IPS-15b (cell line): ENCODE data around the gene SYF2.
"Not testable (repeated sequence)": the region's sequence is repeated elsewhere in the genome, so short reads cannot be mapped to it uniquely, and the experiment has no call there.

ENCODE experiments used
- H3K27me3 ChIP-seq: one replicate; pipeline ENCODE4 v1.6.1; 2013; ENCODE audit warnings: low read length; ENCODE audit not compliant: control insufficient read depth, insufficient read depth
- H3K36me3 ChIP-seq: one replicate; pipeline ENCODE4 v1.6.1; 2013; ENCODE audit warnings: low read length; ENCODE audit not compliant: control insufficient read depth, insufficient read depth
- H3K4me1 ChIP-seq: one replicate; pipeline ENCODE4 v1.6.1; 2013; ENCODE audit warnings: mild to moderate bottlenecking, low read length; ENCODE audit not compliant: control insufficient read depth, insufficient read depth
- H3K4me3 ChIP-seq: one replicate; pipeline ENCODE4 v1.5.1; 2013; ENCODE audit warnings: low read depth, low read length
- H3K9ac ChIP-seq: one replicate; pipeline ENCODE4 v1.6.1; 2013; ENCODE audit warnings: low read depth, mild to moderate bottlenecking, low read length
- H3K9me3 ChIP-seq: one replicate; pipeline ENCODE4 v1.6.1; 2013; ENCODE audit warnings: mild to moderate bottlenecking, low read length; ENCODE audit not compliant: control insufficient read depth, insufficient read depth

Gene SYF2

GRCh38 chr1:25198663-25199252 lies 33.5 kb downstream of the SYF2 start:
- Histone ChIP-seq H3K4me3 (no peak overlapping the region), H3K27me3 (no peaks in the 10 kb centered on the region), H3K4me1 (no peaks in the 10 kb centered on the region), H3K9me3 (no peaks in the 10 kb centered on the region), H3K9ac (no peak overlapping the region), H3K36me3 (no peaks in the 10 kb centered on the region)

GRCh38 chr1:25197982-25198662 lies 34.2 kb downstream of the SYF2 start:
- H3K9ac ChIP-seq = no peak overlapping the region

GRCh38 chr1:25197235-25197975 lies 34.9 kb downstream of the SYF2 start:
- peaks cover 3% of the 10 kb centered on the region for H3K4me1 ChIP-seq
- H3K36me3 ChIP-seq = no peaks in the 10 kb centered on the region
- H3K9ac ChIP-seq = no peak overlapping the region
- no peaks in the 10 kb centered on the region for H3K9me3 ChIP-seq
- no peaks in the 10 kb centered on the region for H3K27me3 ChIP-seq
- H3K4me3 ChIP-seq = no peak overlapping the region

More at GRCh38 chr1:25197982-25198662, 34.2 kb downstream of the SYF2 start:
- Histone ChIP-seq H3K4me3 (no peak overlapping the region), H3K27me3 (no peaks in the 10 kb centered on the region), H3K9me3 (no peaks in the 10 kb centered on the region), H3K36me3 (no peaks in the 10 kb centered on the region), H3K4me1 (peaks cover 3% of the 10 kb centered on the region)

- H3K4me3 ChIP-seq = no peak overlapping the region
- H3K36me3 ChIP-seq = no peaks in the 10 kb centered on the region
- H3K9me3 ChIP-seq = no peaks in the 10 kb centered on the region
- H3K4me1 ChIP-seq = peaks cover 3% of the 10 kb centered on the region
- no peaks in the 10 kb centered on the region for H3K27me3 ChIP-seq
- no peak overlapping the region for H3K9ac ChIP-seq
These were observed 35.5 kb downstream of the SYF2 start for GRCh38 chr1:25196830-25197229.

GRCh38 chr1:25195835-25196234 lies 36.5 kb downstream of the SYF2 start:
- H3K4me1 ChIP-seq = peaks cover 3% of the 10 kb centered on the region
- H3K9ac ChIP-seq = no peak overlapping the region
- no peak overlapping the region for H3K4me3 ChIP-seq
- no peaks in the 10 kb centered on the region for H3K36me3 ChIP-seq
- no peaks in the 10 kb centered on the region for H3K9me3 ChIP-seq
- no peaks in the 10 kb centered on the region for H3K27me3 ChIP-seq

GRCh38 chr1:25194572-25195020 lies 37.7 kb downstream of the SYF2 start:
- Histone ChIP-seq H3K4me1 (peaks cover 3% of the 10 kb centered on the region), H3K36me3 (no peaks in the 10 kb centered on the region)

GRCh38 chr1:25194054-25194453 lies 38.2 kb downstream of the SYF2 start:
- Histone ChIP-seq H3K4me3 (no peak overlapping the region), H3K27me3 (no peaks in the 10 kb centered on the region), H3K36me3 (no peaks in the 10 kb centered on the region), H3K9me3 (no peaks in the 10 kb centered on the region), H3K9ac (no peak overlapping the region), H3K4me1 (peaks cover 3% of the 10 kb centered on the region)

More at GRCh38 chr1:25194572-25195020, 37.7 kb downstream of the SYF2 start:
- no peak overlapping the region for H3K4me3 ChIP-seq
- no peak overlapping the region for H3K9ac ChIP-seq
- no peaks in the 10 kb centered on the region for H3K9me3 ChIP-seq
- H3K27me3 ChIP-seq = no peaks in the 10 kb centered on the region

GRCh38 chr1:25193229-25193628 lies 39.1 kb downstream of the SYF2 start:
- H3K4me1 ChIP-seq = peaks cover 3% of the 10 kb centered on the region
- H3K36me3 ChIP-seq = no peaks in the 10 kb centered on the region
- H3K9ac ChIP-seq = no peak overlapping the region
- no peaks in the 10 kb centered on the region for H3K27me3 ChIP-seq
- H3K9me3 ChIP-seq = no peaks in the 10 kb centered on the region
- no peak overlapping the region for H3K4me3 ChIP-seq

- H3K9me3 ChIP-seq = no peaks in the 10 kb centered on the region
- H3K4me3 ChIP-seq = no peak overlapping the region
- H3K4me1 ChIP-seq = peaks cover 3% of the 10 kb centered on the region
- no peak overlapping the region for H3K9ac ChIP-seq
- H3K27me3 ChIP-seq = no peaks in the 10 kb centered on the region
- H3K36me3 ChIP-seq = no peaks in the 10 kb centered on the region
These were observed 40.1 kb downstream of the SYF2 start for GRCh38 chr1:25192154-25192553.

- no peaks in the 10 kb centered on the region for H3K27me3 ChIP-seq
- H3K9me3 ChIP-seq = no peaks in the 10 kb centered on the region
- H3K4me3 ChIP-seq = no peak overlapping the region
- no peaks in the 10 kb centered on the region for H3K36me3 ChIP-seq
- peaks cover 3% of the 10 kb centered on the region for H3K4me1 ChIP-seq
- H3K9ac ChIP-seq = no peak overlapping the region
These were observed 42.0 kb downstream of the SYF2 start for GRCh38 chr1:25190260-25190659.

- not testable (repeated sequence) for H3K4me3 ChIP-seq, H3K9ac ChIP-seq, H3K9me3 ChIP-seq, H3K27me3 ChIP-seq, H3K36me3 ChIP-seq, H3K4me1 ChIP-seq
These were observed 44.4 kb downstream of the SYF2 start for GRCh38 chr1:25187904-25188303.

- Histone ChIP-seq H3K4me3 (no peak overlapping the region), H3K36me3 (no peaks in the 10 kb centered on the region), H3K4me1 (no peaks in the 10 kb centered on the region), H3K9ac (no peak overlapping the region), H3K9me3 (no peaks in the 10 kb centered on the region), H3K27me3 (no peaks in the 10 kb centered on the region)
These were observed 45.2 kb downstream of the SYF2 start for GRCh38 chr1:25187077-25187476.
